ENCODE data around the gene TRIM41. TPM values are rescaled to one million over a fixed set of nuclear protein-coding genes. Genes with fewer than 3 reads are reported as not detected.

Gene TRIM41
- total and polyA plus RNA-seq, 9 of the 15 experiments (the other 6 are each of a cell fraction or from before 2014, with no cell fraction given) = 1.8 to 47.6 (median 20.9) TPM

GRCh38 chr5:181204113-181204825 lies 18.8 kb upstream of the TRIM41 start (continued):
- TF ChIP-seq ETS1 (conservative IDR thresholded peaks at IDR 0.05; ENCODE audit: control insufficient read depth, low read depth, low read length) (no peak; the same call in 1 of the 2 replicates), PPARD (CRISPR knock-in tag; IDR thresholded peaks at IDR 0.05) (no peak), ZNF134 (CRISPR knock-in tag; conservative IDR thresholded peaks at IDR 0.05) (no peak), ZMIZ1 (IDR thresholded peaks at IDR 0.05; ENCODE audit: low read depth in 2 of 2, low read length in 2 of 2) (no peak), MAFK (IDR thresholded peaks at IDR 0.05; ENCODE audit: low read length) (no peak), SRSF1 (IDR thresholded peaks at IDR 0.05; ENCODE audit: low read depth, low read length) (no peak), CGGBP1 (CRISPR knock-in tag; IDR thresholded peaks at IDR 0.05) (no peak), KDM2B (CRISPR knock-in tag; IDR thresholded peaks at IDR 0.05) (0 out of 2 replicates have a peak, but pooled peaks have one; percentile 65), POU5F1 (IDR thresholded peaks at IDR 0.05; ENCODE audit: borderline replicate concordance, low read depth, low read length, partially characterized antibody) (no peak), UBTF (IDR thresholded peaks at IDR 0.05; ENCODE audit: borderline replicate concordance in 1 of 2, low read depth in 2 of 2, low read length in 2 of 2) (peak in 1 of 2 experiments; percentile 61; a peak in 1 of 4 replicates), ZNF224 (CRISPR knock-in tag; IDR thresholded peaks at IDR 0.05) (no peak), RB1 (IDR thresholded peaks at IDR 0.05; ENCODE audit: low read depth) (0 out of 2 replicates have a peak, but pooled peaks have one; percentile 19), PML (IDR thresholded peaks at IDR 0.05; ENCODE audit: low read length) (no peak), ZBTB2 (IDR thresholded peaks at IDR 0.05) (peak; percentile 65; the same call in 1 of the 2 replicates), LEF1 (IDR thresholded peaks at IDR 0.05) (0 out of 2 replicates have a peak, but pooled peaks have one; percentile 29), RAD21 (CRISPR knock-in tag; conservative IDR thresholded peaks at IDR 0.05 in 1 of 2, IDR thresholded peaks at IDR 0.05 in 1 of 2) (peak; percentile 20 to 38; a peak in 3 of 4 replicates), KLF13 (tag; IDR thresholded peaks at IDR 0.05; ENCODE audit: borderline replicate concordance, low read depth) (no peak), ILF3 (IDR thresholded peaks at IDR 0.05; ENCODE audit: borderline replicate concordance) (no peak)

Data from K562 (cell line).